HG03135 (cell line): ENCODE data around the gene CATSPER3.

Experiments
- ATAC-seq: cut with Tn5 transposase; IDR thresholded peaks from one replicate; pipeline ENCODE4 v1.9.1; 2021; ENCODE audit warnings: mild to moderate bottlenecking, moderate library complexity; ENCODE audit not compliant: unreplicated experiment

The CATSPER3 gene

GRCh38 chr5:135058331-135058732 is 90.6 kb downstream of the CATSPER3 start:
- no peak for ATAC-seq

- no peak for ATAC-seq
Measured at GRCh38 chr5:135059000-135059923, 91.6 kb downstream of the CATSPER3 start.

- no peak for ATAC-seq
Measured at GRCh38 chr5:135060021-135060420, 92.3 kb downstream of the CATSPER3 start.

- no peak for ATAC-seq
Measured at GRCh38 chr5:135061001-135061400, 93.3 kb downstream of the CATSPER3 start.
